Measurements from ENCODE around the gene CAPN5. TPM values are rescaled to one million over a fixed set of nuclear protein-coding genes. Genes with fewer than 3 reads are reported as not detected.

Gene CAPN5
- total RNA-seq, 1 donor from 2014 or later = 0.71 TPM

GRCh38 chr11:77155082-77155475, 88.3 kb downstream of the CAPN5 start:
- H3K4me3 Mint-ChIP-seq = no peak overlapping the region
- no peak for TF ChIP-seq CTCF (IDR thresholded peaks at IDR 0.05)
- H3K4me1 Mint-ChIP-seq = peaks cover 9% of the 10 kb centered on the region
- intact Hi-C loops (cut with micrococcal nuclease) = no loop called here
- POLR2A ChIA-PET = no interaction called here
- CTCF ChIA-PET = no interaction called here
- H3K36me3 Mint-ChIP-seq (ENCODE audit: low read depth) = no peaks in the 10 kb centered on the region
- H3K9me3 Mint-ChIP-seq = no peaks in the 10 kb centered on the region
- peaks cover 11% of the 10 kb centered on the region for H3K27me3 Mint-ChIP-seq
- DNase-seq (no peak), ATAC-seq (ENCODE audit: low read depth) (no peak)
- H3K27ac Mint-ChIP-seq = no peak overlapping the region

GRCh38 chr11:77155556-77156130, 88.9 kb downstream of the CAPN5 start:
- TF ChIP-seq CTCF (IDR thresholded peaks at IDR 0.05) = no peak
- ATAC-seq (ENCODE audit: low read depth) (no peak), DNase-seq (no peak)
- Mint-ChIP-seq H3K4me3 (no peak overlapping the region), H3K27me3 (peaks cover 11% of the 10 kb centered on the region), H3K36me3 (ENCODE audit: low read depth) (no peaks in the 10 kb centered on the region), H3K4me1 (peaks cover 9% of the 10 kb centered on the region), H3K9me3 (no peaks in the 10 kb centered on the region), H3K27ac (no peak overlapping the region)
- CTCF ChIA-PET = no interaction called here
- POLR2A ChIA-PET = no interaction called here
- intact Hi-C loops (cut with micrococcal nuclease) = no loop called here

GRCh38 chr11:77156396-77157195, 89.8 kb downstream of the CAPN5 start:
- Mint-ChIP-seq H3K27ac (no peak overlapping the region), H3K4me1 (peaks cover 9% of the 10 kb centered on the region), H3K4me3 (no peak overlapping the region), H3K36me3 (ENCODE audit: low read depth) (no peaks in the 10 kb centered on the region), H3K27me3 (peaks cover 9% of the 10 kb centered on the region), H3K9me3 (no peaks in the 10 kb centered on the region)
- no peak for TF ChIP-seq CTCF (IDR thresholded peaks at IDR 0.05)
- DNase-seq (no peak), ATAC-seq (ENCODE audit: low read depth) (no peak)
- ChIA-PET POLR2A (interaction anchor here (0.6 kb wide), 1 partner anchor 498 kb away, joined by 3 read pairs; no protein-coding TSS in a partner anchor), CTCF (no interaction called here)
- intact Hi-C loops (cut with micrococcal nuclease) = no loop called here

- ATAC-seq (ENCODE audit: low read depth) (no peak), DNase-seq (no peak)
- Mint-ChIP-seq H3K4me3 (no peak overlapping the region), H3K27me3 (peaks cover 3% of the 10 kb centered on the region), H3K4me1 (no peaks in the 10 kb centered on the region), H3K27ac (no peak overlapping the region), H3K9me3 (no peaks in the 10 kb centered on the region), H3K36me3 (ENCODE audit: low read depth) (no peaks in the 10 kb centered on the region)
- ChIA-PET POLR2A (no interaction called here), CTCF (no interaction called here)
- intact Hi-C loops (cut with micrococcal nuclease) = no loop called here
- no peak for TF ChIP-seq CTCF (IDR thresholded peaks at IDR 0.05)
Observed at GRCh38 chr11:77158041-77158695, 91.4 kb downstream of the CAPN5 start.

- ATAC-seq (ENCODE audit: low read depth) (no peak), DNase-seq (no peak)
- Mint-ChIP-seq H3K9me3 (no peaks in the 10 kb centered on the region), H3K36me3 (ENCODE audit: low read depth) (no peaks in the 10 kb centered on the region), H3K4me3 (no peak overlapping the region), H3K4me1 (no peaks in the 10 kb centered on the region), H3K27me3 (no peaks in the 10 kb centered on the region), H3K27ac (no peak overlapping the region)
- no peak for TF ChIP-seq CTCF (IDR thresholded peaks at IDR 0.05)
- CTCF ChIA-PET = interaction anchor here (0.5 kb wide), 1 partner anchor 647 kb away, joined by 5 read pairs; no protein-coding TSS in a partner anchor
- intact Hi-C loops (cut with micrococcal nuclease) = no loop called here
- POLR2A ChIA-PET = no interaction called here
Observed at GRCh38 chr11:77159219-77159936, 92.6 kb downstream of the CAPN5 start.
